ENCODE data around the gene CPNE5. TPM values are rescaled to one million over a fixed set of nuclear protein-coding genes. Genes with fewer than 3 reads are reported as not detected.

The CPNE5 gene
- total RNA-seq, 1 donor from 2014 or later: 1.3 TPM

GRCh38 chr6:36769183-36769675 lies 70.0 kb downstream of the CPNE5 start:
- Histone ChIP-seq H3K9me3 (no peaks in the 10 kb centered on the region), H3K27me3 (no peaks in the 10 kb centered on the region), H3K4me1 (peaks cover 0 to 8% of the 10 kb centered on the region in 2 donors), H3K27ac (no peak overlapping the region), H3K36me3 (no peaks in the 10 kb centered on the region), H3K4me3 (no peak overlapping the region)
- intact Hi-C loops (cut with DNase I): loop anchor here (5.0 kb wide), 2 partner anchors 208 to 443 kb away; no protein-coding TSS in a partner anchor
- no peak for DNase-seq (ENCODE audit: low spot score in 2 of 2)
- no peak for TF ChIP-seq CTCF (IDR thresholded peaks at IDR 0.05)

- H3K4me3 ChIP-seq: no peak overlapping the region
- no peaks in the 10 kb centered on the region for H3K9me3 ChIP-seq
- peaks cover 0 to 8% of the 10 kb centered on the region in 2 donors for H3K4me1 ChIP-seq
- H3K36me3 ChIP-seq: no peaks in the 10 kb centered on the region
- TF ChIP-seq CTCF (IDR thresholded peaks at IDR 0.05): no peak
- H3K27me3 ChIP-seq: no peaks in the 10 kb centered on the region
- intact Hi-C loops (cut with DNase I): loop anchor here (1.0 to 5.0 kb wide), 4 partner anchors 85 to 446 kb away; no protein-coding TSS in a partner anchor
- no peak for DNase-seq (ENCODE audit: low spot score in 2 of 2)
- no peak overlapping the region for H3K27ac ChIP-seq
Measured at GRCh38 chr6:36766399-36766945, 72.8 kb downstream of the CPNE5 start.

- intact Hi-C loops (cut with DNase I): loop anchor here (1.0 to 5.0 kb wide), 4 partner anchors 86 to 447 kb away; no protein-coding TSS in a partner anchor
Measured at GRCh38 chr6:36765594-36766398, 73.4 kb downstream of the CPNE5 start.

GRCh38 chr6:36765190-36765589 lies 74.1 kb downstream of the CPNE5 start:
- no peaks in the 10 kb centered on the region for H3K36me3 ChIP-seq
- intact Hi-C loops (cut with DNase I): loop anchor here (5.0 kb wide), 2 partner anchors 212 to 447 kb away; no protein-coding TSS in a partner anchor
- peaks cover 0 to 8% of the 10 kb centered on the region in 2 donors for H3K4me1 ChIP-seq
- no peak overlapping the region for H3K27ac ChIP-seq
- no peak for DNase-seq (ENCODE audit: low spot score in 2 of 2)
- no peak for TF ChIP-seq CTCF (IDR thresholded peaks at IDR 0.05)
- H3K4me3 ChIP-seq: no peak overlapping the region
- no peaks in the 10 kb centered on the region for H3K9me3 ChIP-seq
- no peaks in the 10 kb centered on the region for H3K27me3 ChIP-seq

More at GRCh38 chr6:36765594-36766398, 73.4 kb downstream of the CPNE5 start:
- Histone ChIP-seq H3K36me3 (no peaks in the 10 kb centered on the region), H3K27me3 (no peaks in the 10 kb centered on the region), H3K9me3 (no peaks in the 10 kb centered on the region), H3K4me1 (peaks cover 0 to 8% of the 10 kb centered on the region in 2 donors), H3K4me3 (no peak overlapping the region), H3K27ac (no peak overlapping the region)
- TF ChIP-seq CTCF (IDR thresholded peaks at IDR 0.05): peak; percentile 63 to 85 (median 82)
- peak; percentile 33 to 89 for DNase-seq (ENCODE audit: low spot score in 2 of 2)

- Histone ChIP-seq H3K27ac (no peak overlapping the region), H3K36me3 (no peaks in the 10 kb centered on the region), H3K4me3 (no peak overlapping the region), H3K9me3 (no peaks in the 10 kb centered on the region), H3K27me3 (no peaks in the 10 kb centered on the region), H3K4me1 (peaks cover 0 to 8% of the 10 kb centered on the region in 2 donors)
- no peak for DNase-seq (ENCODE audit: low spot score in 2 of 2)
- TF ChIP-seq CTCF (IDR thresholded peaks at IDR 0.05): no peak
- intact Hi-C loops (cut with DNase I): no loop called here
Measured at GRCh38 chr6:36762123-36762522, 77.1 kb downstream of the CPNE5 start.

Data from ascending aorta (tissue), 2 donors.